Stomach (tissue), 9 donors: ENCODE results near the gene CENPA. TPM values are rescaled to one million over a fixed set of nuclear protein-coding genes. Genes with fewer than 3 reads are reported as not detected.
"Not testable (repeated sequence)": the region's sequence is repeated elsewhere in the genome, so short reads cannot be mapped to it uniquely, and the experiment has no call there.

Source experiments
- DNase-seq, 2 donors: peaks; one replicate each; pipeline versions ENCODE4 v3.0.0 to v3.0.0-alpha.2; 2013 to 2019
- H3K27ac ChIP-seq, 5 donors: fragments of 200-600 bp in 4 of 5; sonication (generic) in 4 of 5; one replicate each; pipeline ENCODE4 v1.5.1; 2013 to 2019; ENCODE audit warnings: mild to moderate bottlenecking in 1 of 5, moderate library complexity in 1 of 5
- H3K27me3 ChIP-seq, 3 donors: fragments of 200-600 bp; sonication (generic); one replicate each; pipeline ENCODE4 v1.5.1; 2017 to 2019; ENCODE audit warnings: mixed run types in 1 of 3
- H3K36me3 ChIP-seq, 4 donors: fragments of 200-600 bp; sonication (generic); 1 replicate in 3 of 4; 2 replicates in 1 of 4; pipeline ENCODE4 v1.5.1; 2016 to 2019
- H3K4me1 ChIP-seq, 4 donors: fragments of 200-600 bp; sonication (generic); one replicate each; pipeline ENCODE4 v1.5.1; 2016 to 2019
- H3K4me3 ChIP-seq, 4 donors: fragments of 200-600 bp; sonication (generic) in 3 of 4; one replicate each; pipeline ENCODE4 v1.5.1; 2016 to 2019; ENCODE audit warnings: mild to moderate bottlenecking in 1 of 4
- H3K9me3 ChIP-seq, 4 donors: fragments of 200-600 bp; sonication (generic); one replicate each; pipeline ENCODE4 v1.5.1; 2016 to 2019
- EP300 ChIP-seq: sonication (generic); formaldehyde crosslinking; IDR thresholded peaks from one replicate; pipeline ENCODE4 v1.6.1; 2017; ENCODE audit warnings: antibody characterized with exemption
- POLR2A ChIP-seq, 4 donors: fragments of 450-650 bp; IDR thresholded peaks; one replicate each; pipeline ENCODE4 v1.6.1; 2016; ENCODE audit warnings: antibody characterized with exemption in 4 of 4, control low read depth in 2 of 4, mild to moderate bottlenecking in 1 of 4, moderate library complexity in 1 of 4
- POLR2AphosphoS5 ChIP-seq, 3 donors: sonication (generic); formaldehyde crosslinking; IDR thresholded peaks; one replicate each; pipeline ENCODE4 v1.6.1; 2016; ENCODE audit warnings: antibody characterized with exemption in 3 of 3
- WGBS, 5 donors: extraction: QIAGEN DNeasy Blood & Tissue Kit in 3 of 5; methylation state at CpG; one replicate each; pipeline versions ENCODE4 v1.1.5 to v1.1.7; 2013 to 2018; 5-methylcytosine and 5-hydroxymethylcytosine counted together
- intact Hi-C: fragments of 100-400 bp; cut with DNase I; formaldehyde crosslinking; loops from one replicate; pipeline ENCODE4 v1.15.1; 2023; ENCODE audit warnings: low total_unique reads
- polyA plus RNA-seq, 3 donors: library from polyadenylated mRNA; stranded (reverse); fragments of 200-250 nt; gene quantifications; one replicate each; pipeline ENCODE4 v1.2.3, GENCODE V29; 2013
- total RNA-seq, 5 donors: library from RNA; depleted of rRNA; stranded (reverse); fragments of >200 nt; gene quantifications; one replicate each; pipeline versions ENCODE4 v1.1.0 to v1.2.3, GENCODE V29; 2014 to 2016
- TF ChIP-seq, protein P1 (sequence below), 7 experiments: fragments of 450-650 bp in 4 of 7; fragments of 200-600 bp in 3 of 7; sonication (generic) in 3 of 7; IDR thresholded peaks; one replicate each; pipeline ENCODE4 v1.5.1; 2016 to 2019; ENCODE audit warnings: antibody characterized with exemption in 7 of 7, control low read depth in 2 of 7, mild to moderate bottlenecking in 1 of 7
- donor health status: healthy with polysubstance abuse.
- donor health status: Bipolar disorder and iron deficiency.
- donor health status: healthy.

Gene CENPA
- total and polyA plus RNA-seq, 8 donors: 2.0 to 4.0 (median 2.7) TPM; not detected in 4

DNA sequence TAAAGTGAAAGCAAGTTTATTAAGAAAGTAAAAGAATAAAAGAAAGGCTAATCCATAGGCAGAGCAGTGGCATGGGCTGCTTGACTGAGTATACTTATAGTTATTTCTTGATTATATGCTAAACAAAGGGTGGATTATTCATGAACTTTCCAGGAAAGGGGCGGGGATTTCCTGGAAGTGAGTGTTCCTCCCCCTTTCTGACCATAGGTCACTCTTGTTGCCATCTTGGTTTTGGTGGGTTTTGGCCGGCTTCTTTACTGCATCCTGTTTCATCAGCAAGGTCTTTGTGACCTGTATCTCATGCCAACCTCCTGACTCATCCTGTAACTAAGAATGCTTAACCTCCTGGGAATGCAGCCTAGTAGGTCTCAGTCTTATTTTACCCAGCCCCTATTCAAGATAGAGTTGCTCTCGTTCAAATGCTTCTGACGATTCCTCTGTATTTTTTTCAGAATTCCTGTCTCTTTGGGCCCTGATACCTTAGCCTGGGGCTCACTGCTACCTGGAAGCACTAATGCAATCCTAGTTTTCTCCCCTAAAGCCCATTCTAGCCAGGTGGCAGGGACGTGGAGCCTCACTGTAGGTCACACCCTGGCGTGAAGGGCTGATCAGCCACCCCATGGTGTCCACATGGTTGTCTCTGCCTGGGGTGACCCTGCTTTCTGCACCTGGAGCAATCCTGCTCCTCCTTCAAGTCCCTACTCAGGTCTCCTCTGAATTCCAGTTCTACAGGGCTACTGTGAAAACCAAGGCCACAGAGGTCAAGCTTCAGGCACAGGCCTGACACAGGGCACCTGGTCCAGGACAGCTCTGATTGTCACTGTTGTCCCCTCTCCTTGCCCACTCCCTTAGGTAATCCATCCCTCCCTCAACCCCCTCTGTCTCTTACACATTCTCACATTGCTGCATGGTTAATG is 27.7 kb upstream of the CENPA start:
- peak; percentile 29 to 56 for DNase-seq
- 56 to 71% (median 65%) methylated on average over 6 of the region's 6 CpGs for WGBS, 5 donors
- TF ChIP-seq, protein P1, sequence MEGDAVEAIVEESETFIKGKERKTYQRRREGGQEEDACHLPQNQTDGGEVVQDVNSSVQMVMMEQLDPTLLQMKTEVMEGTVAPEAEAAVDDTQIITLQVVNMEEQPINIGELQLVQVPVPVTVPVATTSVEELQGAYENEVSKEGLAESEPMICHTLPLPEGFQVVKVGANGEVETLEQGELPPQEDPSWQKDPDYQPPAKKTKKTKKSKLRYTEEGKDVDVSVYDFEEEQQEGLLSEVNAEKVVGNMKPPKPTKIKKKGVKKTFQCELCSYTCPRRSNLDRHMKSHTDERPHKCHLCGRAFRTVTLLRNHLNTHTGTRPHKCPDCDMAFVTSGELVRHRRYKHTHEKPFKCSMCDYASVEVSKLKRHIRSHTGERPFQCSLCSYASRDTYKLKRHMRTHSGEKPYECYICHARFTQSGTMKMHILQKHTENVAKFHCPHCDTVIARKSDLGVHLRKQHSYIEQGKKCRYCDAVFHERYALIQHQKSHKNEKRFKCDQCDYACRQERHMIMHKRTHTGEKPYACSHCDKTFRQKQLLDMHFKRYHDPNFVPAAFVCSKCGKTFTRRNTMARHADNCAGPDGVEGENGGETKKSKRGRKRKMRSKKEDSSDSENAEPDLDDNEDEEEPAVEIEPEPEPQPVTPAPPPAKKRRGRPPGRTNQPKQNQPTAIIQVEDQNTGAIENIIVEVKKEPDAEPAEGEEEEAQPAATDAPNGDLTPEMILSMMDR (IDR thresholded peaks at IDR 0.05): no peak
- TF ChIP-seq POLR2AphosphoS5 (IDR thresholded peaks at IDR 0.05): peak in 1 of 3 donors; percentile 63
- intact Hi-C loops: no loop called here
- no peak overlapping the region for H3K4me3 ChIP-seq
- no peaks in the 10 kb centered on the region for H3K27me3 ChIP-seq
- peak overlapping the region in 3 of 5 donors; percentile 27 to 59 (median 54) for H3K27ac ChIP-seq
- H3K9me3 ChIP-seq: no peaks in the 10 kb centered on the region
- H3K36me3 ChIP-seq: no peaks in the 10 kb centered on the region
- peaks cover 5 to 13% (median 8%) of the 10 kb centered on the region in 4 donors for H3K4me1 ChIP-seq

DNA sequence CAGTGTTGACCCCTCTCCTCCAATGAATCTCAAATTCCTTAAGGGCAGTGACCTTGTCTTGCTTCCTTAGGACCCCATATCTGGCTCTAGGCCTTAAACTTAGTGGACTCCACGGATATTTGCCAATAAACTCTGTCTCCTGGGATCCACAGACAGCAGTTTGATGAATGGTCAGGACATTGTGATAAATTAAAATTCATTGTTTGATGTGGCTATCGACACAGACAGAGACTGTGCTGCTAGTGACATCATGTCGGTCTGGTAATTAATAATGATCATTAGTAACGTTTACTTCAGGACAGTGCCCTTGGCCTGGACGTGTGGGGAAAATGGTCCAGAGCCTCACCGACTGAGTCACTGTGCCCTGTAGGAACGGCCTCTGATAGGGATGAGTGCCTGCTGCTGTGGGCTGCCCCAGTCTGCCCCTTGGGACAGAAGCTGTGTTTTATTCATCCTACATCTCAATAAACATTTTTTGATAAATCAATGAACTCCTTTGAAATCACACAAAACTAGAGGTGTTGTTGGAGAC is 27.0 kb upstream of the CENPA start:
- Histone ChIP-seq H3K27me3 (no peaks in the 10 kb centered on the region), H3K9me3 (no peaks in the 10 kb centered on the region), H3K4me3 (no peak overlapping the region), H3K27ac (peak overlapping the region in 1 of 5 donors; percentile 59), H3K36me3 (no peaks in the 10 kb centered on the region), H3K4me1 (peaks cover 5 to 20% (median 15%) of the 10 kb centered on the region in 4 donors)
- no peak for DNase-seq
- TF ChIP-seq, protein P1 (IDR thresholded peaks at IDR 0.05): no peak
- no peak for TF ChIP-seq POLR2AphosphoS5 (IDR thresholded peaks at IDR 0.05)
- TF ChIP-seq EP300: no peak
- TF ChIP-seq POLR2A (IDR thresholded peaks at IDR 0.05): no peak
- intact Hi-C loops: no loop called here
- WGBS, 5 donors: 79 to 91% (median 86%) methylated on average over 7 of the region's 7 CpGs

DNA sequence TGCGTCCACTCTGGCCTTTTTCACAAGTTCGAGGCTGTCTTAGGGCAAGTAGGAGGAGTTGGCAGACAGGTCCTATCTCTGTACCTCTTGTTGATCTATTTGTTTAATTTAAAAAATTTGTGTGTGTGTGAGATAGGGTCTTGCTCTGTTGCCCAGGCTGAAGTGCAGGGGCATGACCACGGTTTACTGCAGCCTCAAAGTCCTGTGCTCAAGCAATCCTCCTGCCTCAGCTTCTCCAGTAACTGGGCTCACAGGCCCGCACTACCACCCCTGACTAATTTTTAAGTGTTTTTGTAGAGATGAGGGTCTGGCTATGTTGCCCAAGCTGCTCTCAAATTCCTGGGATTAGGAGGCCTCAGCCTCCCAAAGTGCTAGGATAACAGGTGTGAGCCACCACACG is 26.0 kb upstream of the CENPA start:
- 92 to 95% (median 92%) methylated on average over 5 of the region's 5 CpGs for WGBS, 5 donors
- TF ChIP-seq POLR2A (IDR thresholded peaks at IDR 0.05) (no peak), EP300 (no peak), POLR2AphosphoS5 (IDR thresholded peaks at IDR 0.05) (no peak)
- TF ChIP-seq, protein P1 (IDR thresholded peaks at IDR 0.05): no peak
- Histone ChIP-seq H3K27me3 (no peaks in the 10 kb centered on the region), H3K4me1 (peaks cover 5 to 23% (median 19%) of the 10 kb centered on the region in 4 donors), H3K27ac (no peak overlapping the region), H3K9me3 (no peaks in the 10 kb centered on the region), H3K4me3 (no peak overlapping the region), H3K36me3 (no peaks in the 10 kb centered on the region)
- intact Hi-C loops: no loop called here
- DNase-seq: no peak

DNA sequence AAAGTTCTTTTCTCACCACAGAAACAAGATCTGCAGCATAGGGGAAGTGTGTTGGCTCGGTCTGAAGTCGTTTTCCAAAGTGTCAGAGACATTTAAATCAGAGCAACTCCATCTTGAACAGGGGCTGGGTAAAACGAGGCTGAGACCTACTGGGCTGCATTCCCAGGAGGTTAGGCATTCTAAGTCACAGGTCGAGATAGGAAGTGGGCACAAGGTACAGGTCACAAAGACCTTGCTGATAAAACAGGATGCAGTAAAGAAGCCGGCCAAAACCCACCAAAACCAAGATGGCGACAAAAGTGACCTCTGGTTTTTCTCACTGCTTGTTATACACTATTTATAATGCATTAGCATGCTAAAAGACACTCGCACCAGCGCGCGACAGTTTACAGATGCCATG is 24.9 kb upstream of the CENPA start:
- peaks cover 13 to 35% (median 30%) of the 10 kb centered on the region in 4 donors for H3K4me1 ChIP-seq
- H3K27me3 ChIP-seq, H3K36me3 ChIP-seq, intact Hi-C loops, H3K27ac ChIP-seq, H3K9me3 ChIP-seq, H3K4me3 ChIP-seq, DNase-seq: not testable (repeated sequence)
- WGBS, 5 donors: 71 to 78% (median 71%) methylated on average over 10 of the region's 10 CpGs

DNA sequence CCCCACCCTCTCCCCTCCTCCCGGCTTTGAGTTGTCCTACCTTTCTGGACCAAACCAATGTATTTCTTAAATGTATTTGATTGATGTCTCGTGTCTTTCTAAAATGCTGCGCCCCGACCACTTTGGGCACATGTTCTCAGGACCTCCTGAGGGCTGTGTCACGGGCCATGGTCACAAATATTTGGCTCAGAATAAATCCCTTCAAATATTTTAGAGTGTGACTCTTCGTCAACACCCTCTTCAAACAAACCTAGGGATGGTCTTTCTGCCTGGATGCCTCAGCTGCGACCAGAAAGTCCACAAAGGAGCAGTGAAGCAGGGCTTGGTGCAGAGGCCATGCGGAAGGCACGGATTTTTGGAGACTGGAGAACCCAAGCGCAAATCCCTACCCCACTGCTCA is 22.8 kb upstream of the CENPA start:
- H3K27ac ChIP-seq: no peak overlapping the region
- 88 to 93% (median 90%) methylated on average over 10 of the region's 10 CpGs for WGBS, 5 donors
- intact Hi-C loops: no loop called here

More for the DNA sequence above, 22.8 kb upstream of the CENPA start:
- no peak for DNase-seq
- Histone ChIP-seq H3K4me3 (no peak overlapping the region), H3K4me1 (peaks cover 13 to 51% (median 46%) of the 10 kb centered on the region in 4 donors), H3K9me3 (no peaks in the 10 kb centered on the region), H3K36me3 (no peaks in the 10 kb centered on the region), H3K27me3 (no peaks in the 10 kb centered on the region)
- no peak for TF ChIP-seq POLR2A (IDR thresholded peaks at IDR 0.05)
- no peak for TF ChIP-seq POLR2AphosphoS5 (IDR thresholded peaks at IDR 0.05)
- TF ChIP-seq, protein P1 (IDR thresholded peaks at IDR 0.05): no peak
- TF ChIP-seq EP300: no peak
